Stimulated activated CD4-positive, alpha-beta T cell treated with anti-CD3 and anti-CD28 coated beads, Interleukin-2, amount 100 ng/mL, for 4 hours (primary cell): ENCODE data around the gene LLGL2.
"Not testable (repeated sequence)": the region's sequence is repeated elsewhere in the genome, so short reads cannot be mapped to it uniquely, and the experiment has no call there.

Experiments used
- DNase-seq: peaks from one replicate; pipeline ENCODE4 v3.0.0-alpha.2; 2020; ENCODE audit warnings: low read depth

The LLGL2 gene

DNA sequence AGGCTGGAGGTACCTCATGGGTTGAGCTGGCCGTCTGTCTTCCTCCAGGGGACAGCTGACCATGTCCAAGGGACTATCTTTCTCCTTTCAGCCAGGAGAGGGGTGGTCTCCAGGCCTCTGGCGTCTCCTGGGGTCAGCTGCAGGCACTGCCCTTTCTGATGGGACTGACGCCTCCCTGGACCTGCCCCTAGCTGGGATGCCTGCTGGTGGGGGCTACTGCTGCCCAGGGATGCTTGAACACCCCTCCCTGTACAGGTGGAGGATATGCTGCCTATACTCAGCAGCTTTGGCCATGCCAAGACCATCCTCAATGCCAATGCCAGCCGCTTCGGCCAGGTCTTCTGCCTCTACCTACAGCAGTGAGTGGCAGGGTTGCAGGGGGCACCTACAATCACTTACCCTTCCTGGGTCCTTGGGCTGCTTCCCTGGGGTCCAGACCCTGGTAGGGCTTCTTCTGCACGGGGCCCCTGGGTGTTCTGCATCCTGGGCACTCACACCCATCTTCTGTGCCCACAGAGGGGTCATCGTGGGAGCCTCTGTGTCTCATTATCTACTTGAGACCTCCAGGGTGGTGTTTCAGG, 66.3 kb downstream of the LLGL2 start:
- no peak for DNase-seq

DNA sequence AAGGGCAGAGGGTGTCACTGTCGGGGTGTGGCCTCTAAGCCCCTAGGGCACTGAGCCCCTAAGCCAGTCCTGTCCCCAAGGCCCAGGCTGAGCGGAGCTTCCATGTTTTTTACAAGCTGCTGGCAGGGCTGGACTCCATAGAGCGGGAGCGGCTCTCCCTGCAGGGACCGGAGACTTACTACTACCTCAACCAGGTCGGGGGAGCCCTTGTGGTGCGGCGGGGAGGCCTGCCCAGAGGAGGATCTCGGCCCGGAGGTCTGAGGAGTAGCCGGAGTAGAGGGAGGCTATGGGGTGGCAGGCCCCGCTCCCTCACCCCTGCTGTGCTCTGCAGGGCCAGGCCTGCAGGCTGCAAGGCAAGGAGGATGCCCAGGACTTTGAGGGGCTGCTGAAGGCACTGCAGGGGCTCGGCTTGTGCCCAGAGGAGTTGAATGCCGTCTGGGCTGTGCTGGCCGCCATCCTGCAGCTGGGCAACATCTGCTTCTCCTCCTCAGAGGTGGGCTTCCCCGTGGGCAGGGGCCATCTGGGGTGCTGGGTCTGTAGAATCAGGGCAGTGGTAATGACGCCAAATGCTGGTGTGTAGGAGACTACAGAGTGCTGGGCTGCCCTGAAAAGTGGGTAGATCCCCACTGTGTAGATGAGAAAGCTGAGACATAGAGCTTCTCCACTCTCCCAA, 67.0 kb downstream of the LLGL2 start:
- no peak for DNase-seq

DNA sequence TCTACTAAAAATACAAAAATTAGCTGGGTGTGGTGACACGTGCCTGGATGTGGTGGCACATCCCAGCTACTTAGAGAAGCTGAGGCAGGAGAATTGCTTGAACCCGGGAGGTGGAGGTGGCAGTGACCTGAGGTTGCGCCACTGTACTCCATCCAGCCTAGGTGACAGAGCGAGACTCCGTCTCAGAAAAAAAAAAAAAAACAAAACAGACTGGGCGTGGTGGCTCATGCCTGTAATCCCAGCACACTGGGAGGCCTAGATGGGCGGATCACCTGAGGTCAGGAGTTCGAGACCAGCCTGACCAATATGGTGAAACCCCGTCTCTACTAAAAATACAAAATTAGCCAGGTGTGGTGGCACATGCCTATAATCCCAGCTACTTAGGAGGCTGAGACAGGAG, 67.9 kb downstream of the LLGL2 start:
- not testable (repeated sequence) for DNase-seq

DNA sequence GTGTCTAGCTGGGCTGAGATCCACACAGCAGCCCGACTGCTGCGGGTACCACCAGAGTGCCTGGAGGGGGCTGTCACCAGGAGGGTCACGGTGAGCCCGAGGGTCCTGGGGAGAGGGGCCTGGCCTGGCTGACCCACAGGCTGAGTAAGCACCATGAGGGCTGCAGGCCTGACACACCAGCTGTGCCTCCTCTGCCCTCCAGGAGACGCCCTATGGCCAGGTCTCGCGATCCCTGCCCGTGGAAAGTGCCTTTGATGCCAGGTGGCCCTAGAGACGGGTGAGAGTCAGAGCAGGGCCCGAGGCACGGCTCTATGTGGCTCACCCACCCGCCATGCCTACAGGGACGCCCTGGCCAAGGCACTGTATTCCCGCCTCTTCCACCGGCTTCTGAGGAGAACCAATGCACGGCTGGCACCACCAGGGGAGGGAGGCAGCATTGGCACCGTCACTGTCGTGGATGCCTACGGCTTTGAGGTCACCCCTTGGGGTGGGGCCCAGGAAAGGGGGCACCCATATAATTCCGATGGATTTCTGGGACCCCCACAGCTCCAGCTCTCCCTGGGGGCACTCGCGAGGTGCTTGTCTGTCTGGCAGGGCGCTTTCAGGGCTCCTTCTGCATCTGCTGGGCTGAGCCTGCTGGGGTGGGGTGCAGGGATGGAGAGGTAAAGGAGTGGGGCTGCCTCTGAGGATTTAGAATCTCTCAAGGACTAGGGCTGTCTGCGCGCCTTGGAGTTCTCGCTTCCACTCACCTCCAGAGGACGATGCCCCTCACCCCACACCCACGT, 69.2 kb downstream of the LLGL2 start:
- DNase-seq: no peak

DNA sequence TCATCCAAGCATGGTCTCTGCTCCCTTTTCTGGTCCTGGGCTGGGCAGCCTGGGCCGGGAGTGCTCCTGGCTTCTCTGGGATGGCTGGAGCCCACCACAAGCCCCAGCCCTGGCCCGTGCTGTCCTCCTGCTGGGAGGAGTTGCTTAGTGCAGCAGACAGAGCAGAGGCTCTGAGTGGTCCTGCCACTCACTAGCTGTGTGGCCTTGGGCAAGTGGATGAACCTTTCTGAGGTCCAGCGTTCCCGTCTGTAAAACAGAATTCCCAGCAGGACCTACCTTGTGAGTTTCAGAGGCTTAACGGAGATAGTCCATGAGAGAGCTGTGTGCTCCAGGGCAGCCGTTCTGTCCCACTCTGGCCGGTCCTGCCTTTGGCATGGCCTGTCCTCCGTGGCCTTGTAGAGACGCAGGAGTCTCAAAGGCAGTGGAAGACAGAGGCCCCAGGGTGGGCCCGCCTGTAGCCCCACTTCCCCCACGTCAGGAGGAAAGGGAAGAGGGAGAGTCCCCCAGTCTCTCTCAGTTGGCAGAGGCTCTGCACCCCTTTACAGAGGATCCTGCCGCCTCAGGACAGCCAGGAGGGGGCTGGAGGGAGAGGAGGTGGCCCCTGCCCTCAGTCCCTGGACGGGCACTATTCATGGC, 69.9 kb downstream of the LLGL2 start:
- no peak for DNase-seq

DNA sequence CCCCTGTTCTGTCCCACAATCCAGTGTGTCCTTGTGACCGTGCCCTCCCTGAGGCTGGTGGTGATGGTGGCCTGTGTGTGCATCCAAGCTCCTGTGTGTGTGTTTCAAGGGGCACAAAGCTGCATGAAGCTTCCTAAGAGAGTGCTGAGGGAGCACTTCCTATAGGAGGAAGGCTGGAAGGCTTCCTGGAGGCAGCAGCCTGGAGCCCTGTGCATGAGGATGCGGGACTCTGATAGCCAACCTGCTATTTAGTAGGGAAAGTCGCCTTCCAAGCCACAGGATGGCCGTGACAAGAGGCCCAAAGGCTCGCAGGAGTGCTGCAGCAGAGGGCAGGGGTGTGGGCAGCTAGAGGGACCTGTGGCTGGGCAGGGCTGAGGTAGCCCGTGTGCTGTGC, 70.4 kb downstream of the LLGL2 start:
- DNase-seq: no peak

DNA sequence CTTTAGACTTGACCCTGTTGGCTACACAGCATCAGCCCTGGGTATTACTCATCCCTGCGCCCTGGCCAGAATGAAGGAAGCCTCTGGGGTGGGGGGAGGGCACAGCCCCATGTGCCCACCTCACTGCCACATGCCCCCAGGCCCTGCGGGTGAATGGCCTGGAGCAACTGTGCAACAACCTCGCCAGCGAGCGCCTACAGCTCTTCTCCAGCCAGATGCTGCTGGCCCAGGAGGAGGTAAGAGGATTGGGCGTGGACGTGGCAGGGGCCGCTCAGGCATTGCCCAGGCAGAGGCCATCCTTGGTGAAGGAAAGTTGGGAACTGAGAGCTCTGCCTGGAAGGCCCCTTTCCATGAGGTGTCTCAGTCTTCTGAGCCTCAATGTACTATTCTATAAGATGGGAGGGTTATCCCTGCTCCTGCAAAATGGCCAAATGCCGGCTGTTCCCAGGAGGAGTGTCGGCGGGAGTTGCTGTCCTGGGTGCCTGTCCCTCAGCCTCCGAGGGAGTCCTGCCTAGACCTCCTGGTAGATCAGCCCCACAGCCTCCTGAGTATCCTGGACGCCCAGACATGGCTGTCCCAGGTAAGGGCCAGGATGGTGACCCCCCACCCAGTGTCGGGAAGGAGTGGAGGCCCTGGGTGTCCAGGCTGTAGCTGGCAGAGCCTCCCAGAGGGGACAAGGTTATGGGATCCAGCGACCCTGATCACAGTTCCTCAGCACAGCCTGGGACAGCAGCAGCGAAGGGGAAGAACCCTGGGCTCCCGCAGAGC, 71.0 kb downstream of the LLGL2 start:
- no peak for DNase-seq

DNA sequence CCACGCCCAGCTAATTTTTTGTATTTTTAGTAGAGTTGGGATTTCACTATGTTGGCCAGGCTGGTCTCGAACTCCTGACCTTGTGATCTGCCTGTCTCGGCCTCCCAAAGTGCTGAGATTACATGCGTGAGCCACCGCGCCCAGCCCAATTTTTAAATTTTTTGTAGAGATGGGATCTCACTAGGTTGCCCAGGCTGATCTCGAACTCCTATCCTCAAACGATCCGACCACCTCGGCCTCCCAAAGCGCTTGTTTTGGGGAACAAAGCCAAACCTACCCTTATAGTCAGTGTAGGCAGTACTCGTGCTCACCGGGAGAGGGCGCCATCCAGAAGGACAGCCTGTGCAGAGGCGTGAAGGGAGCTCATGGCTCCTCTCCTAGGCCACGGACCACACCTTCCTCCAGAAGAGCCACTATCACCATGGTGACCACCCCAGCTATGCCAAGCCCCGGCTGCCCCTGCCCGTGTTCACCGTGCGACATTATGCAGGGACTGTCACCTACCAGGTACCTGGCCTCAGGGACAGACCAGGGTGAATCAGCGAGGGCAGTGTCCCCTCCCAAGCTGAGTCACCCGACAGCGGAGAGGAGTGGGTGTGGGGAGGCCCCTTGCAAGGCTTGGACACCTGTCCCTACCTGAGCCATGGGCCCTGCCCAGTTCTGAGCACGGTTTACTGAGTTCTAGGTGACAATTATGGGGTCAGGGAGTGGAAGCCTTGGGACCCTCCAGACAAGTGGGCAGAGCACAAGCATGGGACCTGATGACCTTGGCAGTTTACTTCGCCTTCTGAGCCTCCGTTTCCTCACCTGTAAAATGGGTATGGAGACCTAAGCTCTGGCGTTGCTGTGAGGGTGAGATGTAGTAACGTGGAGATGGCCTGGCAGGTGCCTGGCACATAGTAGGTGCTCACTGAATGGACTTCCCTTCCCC, 75.8 kb downstream of the LLGL2 start:
- no peak for DNase-seq

DNA sequence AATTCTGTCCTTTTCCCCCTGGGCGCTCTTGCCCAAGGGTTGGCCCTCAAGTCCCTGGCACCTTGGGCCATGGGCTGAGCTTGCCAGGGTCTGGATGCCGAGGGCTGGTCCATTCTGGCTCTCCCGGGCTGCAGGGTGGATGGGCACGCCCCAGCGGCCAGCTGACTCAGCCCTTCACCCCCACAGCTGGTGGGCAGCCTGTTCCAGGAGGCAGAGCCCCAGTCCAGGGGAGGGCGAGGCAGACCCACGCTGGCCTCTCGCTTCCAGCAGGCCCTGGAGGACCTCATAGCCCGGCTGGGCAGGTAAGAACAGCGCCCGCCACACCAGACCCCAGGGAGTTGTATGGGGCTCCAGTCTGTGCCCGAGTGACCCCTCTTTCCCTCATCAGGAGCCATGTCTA, 77.1 kb downstream of the LLGL2 start:
- no peak for DNase-seq

DNA sequence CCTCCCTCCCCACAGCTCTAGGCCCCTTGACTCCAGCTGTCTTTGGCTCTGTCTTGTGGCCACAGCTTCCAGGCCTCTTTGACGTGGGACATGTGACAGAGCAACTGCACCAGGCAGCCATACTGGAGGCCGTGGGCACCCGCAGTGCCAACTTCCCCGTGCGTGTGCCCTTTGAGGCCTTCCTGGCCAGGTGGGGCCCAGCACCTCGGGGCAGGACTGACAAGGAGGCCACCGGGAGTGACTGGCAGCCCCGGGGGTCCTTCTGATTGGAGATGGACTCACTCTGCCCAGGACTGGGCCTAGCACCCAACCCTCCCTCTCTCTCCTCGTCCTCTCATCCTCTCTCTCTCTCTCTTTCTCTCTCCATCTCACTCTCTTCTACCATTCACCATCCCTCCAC, 77.6 kb downstream of the LLGL2 start:
- no peak for DNase-seq

DNA sequence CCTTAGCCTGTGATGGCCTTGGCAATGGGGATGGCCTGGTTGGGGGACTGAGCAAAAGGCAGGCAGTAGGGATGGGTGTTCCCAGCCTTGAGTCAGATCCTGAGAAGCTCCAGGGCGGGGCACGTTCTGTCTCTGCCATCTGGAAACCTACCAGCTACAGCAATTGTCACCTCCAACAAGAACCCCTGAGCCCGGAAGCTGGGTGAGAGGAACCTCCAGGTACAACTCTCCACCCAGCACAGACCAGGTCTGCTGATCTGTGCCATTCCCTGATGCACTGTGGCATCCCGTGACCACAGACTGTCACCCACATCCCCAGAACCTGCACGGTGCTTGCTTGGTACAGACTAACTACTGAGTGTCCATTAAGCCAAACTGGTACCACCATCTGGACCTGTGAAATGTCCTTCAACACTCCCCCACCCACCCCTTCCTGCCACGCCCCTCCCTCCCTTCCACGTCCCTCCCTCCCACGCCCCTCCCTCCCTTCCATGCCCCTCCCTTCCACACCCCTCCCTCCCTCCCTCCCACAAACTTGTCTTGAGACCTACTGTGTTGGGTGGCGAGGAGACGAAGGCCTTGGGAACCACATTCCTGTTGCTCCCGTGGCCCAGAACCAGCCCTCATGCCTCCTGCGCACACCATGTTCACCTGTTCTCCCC, 78.7 kb downstream of the LLGL2 start:
- DNase-seq: no peak

DNA sequence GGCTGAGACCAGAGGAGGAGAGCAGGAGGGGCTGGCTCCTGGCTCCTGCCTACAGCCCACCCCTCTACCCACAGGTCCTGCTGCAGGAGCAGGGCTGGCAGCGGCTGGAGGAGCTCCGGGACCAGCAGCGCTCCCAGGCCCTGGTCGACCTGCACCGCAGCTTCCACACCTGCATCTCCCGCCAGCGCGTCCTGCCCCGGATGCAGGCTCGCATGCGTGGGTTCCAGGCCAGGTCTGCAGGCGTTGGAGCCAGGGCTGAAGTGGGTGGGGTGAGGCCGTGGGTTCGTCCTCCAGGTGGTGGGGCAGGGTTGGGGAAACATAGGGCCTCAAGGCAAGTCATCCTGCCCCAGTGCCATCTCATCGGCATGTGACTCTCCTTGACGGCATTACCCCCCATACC, 80.3 kb downstream of the LLGL2 start:
- no peak for DNase-seq

DNA sequence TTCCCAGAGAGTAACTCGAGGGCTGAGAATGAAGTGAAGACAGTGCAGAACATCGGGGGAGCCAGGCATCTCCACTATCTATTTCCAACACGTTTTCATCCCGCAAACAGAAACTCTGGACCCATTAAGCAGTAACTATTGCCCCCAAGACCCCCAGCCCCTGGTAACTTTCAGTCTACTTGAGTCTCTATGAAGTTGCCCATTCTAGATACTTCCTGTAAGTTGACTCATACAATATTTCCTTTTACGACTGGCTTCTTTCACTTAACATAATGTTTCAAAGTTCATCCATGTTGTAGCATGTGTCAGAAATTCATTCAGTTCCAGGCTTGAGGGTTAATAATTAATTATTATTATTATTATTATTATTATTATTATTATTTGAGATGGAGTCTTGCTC, 81.6 kb downstream of the LLGL2 start:
- no peak for DNase-seq

DNA sequence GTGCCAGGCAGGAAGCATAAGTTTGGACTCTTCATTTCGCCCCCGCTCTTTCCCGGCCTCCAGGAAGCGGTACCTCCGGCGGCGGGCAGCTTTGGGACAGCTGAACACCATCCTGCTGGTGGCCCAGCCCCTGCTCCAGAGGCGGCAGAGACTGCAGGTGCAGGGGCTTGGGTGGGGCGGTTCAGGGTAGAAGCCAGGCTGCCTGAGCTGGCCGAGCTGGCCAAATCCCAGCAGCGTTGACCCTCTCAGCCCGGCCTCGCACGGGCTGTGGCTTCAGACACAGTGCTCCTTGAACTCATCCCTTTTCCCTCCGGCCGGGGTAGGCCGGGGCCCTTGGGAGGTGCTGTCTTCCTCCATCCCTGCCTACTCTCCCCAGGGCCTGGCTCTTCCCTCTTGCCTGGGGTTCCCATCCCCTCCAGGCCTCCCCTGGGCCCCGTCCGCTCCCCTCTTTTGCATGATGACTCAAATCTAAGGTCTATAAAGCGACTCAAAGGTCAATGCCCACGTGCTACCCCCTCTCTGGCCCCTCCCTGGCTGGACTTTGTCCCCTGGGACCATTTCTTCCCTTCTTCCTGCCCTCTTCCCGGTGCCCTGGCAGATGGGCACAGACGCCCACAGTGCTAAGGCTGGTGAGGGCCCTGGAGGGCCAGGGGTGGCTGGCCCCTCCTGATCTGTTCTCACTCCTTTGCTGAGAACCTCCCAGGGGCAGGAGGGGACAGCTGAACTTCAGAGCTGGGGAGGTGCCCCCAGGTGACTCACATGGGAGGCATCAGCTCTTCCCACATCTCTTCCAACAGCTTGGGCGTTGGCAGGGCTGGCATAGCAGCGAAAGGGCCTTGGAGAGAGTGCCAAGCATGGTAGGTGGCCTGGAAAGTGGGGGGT, 84.8 kb downstream of the LLGL2 start:
- DNase-seq: no peak

DNA sequence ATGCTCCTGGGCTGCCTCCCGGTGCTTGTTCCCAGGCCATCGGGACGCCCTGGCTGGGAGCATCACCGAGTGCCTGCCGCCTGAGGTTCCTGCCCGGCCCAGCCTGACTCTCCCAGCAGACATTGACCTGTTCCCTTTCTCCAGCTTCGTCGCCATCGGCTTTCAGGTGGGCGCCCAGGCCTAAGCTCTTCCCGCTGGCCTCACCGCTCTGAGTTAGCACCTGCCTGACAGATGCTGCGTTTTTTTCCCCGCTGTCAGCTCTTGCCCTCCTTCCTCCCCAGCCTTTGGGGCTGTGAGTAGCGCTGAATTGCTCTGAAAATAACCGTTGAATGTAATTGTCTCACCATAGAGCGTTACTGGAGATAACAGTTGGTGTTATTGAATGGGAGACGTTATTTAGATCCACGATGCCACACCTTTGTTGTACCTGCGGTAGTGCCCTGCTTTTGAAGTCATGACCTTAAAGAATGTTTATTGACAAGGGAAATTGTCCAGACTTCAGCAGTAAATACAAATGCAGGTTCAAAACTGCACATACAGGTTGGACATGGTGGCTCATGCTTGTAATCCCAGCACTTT, 86.4 kb downstream of the LLGL2 start:
- DNase-seq: no peak

DNA sequence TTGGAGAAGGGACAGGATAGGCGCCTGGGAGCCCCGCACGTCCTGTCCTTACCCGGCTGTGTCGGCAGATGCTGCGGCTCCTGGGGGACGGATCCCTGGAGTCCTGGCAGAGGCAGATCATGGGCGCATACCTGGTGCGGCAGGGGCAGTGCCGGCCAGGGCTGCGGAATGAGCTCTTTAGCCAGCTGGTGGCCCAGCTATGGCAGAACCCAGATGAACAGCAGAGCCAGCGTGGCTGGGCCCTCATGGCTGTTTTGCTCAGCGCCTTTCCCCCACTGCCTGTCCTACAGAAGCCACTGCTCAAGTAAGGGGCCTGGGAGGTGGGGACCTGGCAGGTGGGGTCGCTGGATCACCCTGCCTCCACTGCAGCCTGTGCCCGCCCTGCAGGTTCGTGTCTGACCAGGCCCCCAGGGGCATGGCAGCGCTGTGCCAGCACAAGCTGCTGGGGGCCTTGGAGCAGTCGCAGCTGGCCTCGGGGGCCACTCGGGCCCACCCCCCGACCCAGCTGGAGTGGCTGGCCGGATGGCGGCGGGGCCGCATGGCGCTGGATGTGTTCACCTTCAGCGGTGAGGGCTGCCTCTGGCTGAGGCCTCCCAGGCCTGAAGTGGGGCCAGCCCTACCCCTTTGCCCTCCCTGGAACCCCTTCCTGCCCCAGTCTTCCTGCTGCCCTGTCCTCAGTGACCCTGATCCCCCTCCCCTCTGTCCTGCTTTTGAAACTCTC, 87.6 kb downstream of the LLGL2 start:
- no peak for DNase-seq

DNA sequence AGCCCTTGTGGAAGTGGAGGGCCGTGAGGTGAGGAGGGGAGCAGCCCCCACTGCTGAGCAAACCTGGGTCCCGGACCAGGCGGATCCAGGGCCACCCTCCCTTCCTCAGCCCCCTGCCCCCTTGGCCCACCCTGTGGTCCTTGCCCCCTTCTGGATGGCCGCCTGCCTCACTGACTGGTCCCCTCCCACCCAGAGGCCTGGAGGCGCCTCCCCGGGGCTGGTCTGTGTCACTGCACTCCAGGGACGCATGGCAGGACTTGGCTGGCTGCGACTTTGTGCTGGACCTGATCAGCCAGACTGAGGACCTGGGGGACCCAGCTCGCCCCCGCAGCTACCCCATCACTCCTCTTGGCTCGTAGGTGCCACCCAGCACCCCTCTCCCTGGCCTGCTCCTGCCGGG, 88.5 kb downstream of the LLGL2 start:
- DNase-seq: no peak

DNA sequence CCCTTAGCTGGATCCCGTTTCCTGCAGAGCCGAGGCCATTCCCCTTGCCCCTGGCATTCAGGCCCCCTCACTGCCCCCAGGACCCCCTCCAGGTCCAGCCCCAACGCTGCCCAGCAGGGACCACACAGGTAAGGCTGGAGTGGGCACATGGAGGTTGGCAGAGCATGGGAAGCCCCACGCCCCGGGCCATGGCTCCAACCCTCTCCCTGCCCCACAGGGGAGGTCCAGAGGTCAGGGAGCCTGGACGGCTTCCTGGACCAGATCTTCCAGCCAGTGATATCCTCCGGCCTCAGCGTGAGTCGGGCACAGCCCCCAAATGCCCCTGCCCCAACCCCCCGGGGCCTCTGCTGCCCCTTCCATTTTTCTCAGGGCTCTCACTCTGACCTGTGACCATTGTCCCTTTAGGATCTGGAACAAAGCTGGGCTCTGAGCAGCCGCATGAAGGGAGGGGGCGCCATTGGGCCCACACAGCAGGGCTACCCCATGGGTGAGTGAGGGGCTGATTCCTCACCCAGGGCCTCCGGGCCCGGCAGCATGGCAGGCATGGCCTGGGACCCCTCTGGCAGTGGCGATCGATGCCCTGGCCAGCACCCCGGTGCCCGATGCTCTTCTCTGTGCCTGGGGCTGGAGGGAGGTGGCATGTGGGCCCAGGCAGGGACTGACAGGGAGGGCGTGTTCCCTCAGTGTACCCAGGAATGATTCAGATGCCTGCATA, 89.2 kb downstream of the LLGL2 start:
- no peak for DNase-seq
